SH-SY5Y (cell line): ENCODE data around the gene EPAS1.

Experiments
- GATA2 ChIP-seq: IDR thresholded peaks from 2 replicates; pipeline ENCODE4 v1.6.1; 2011; ENCODE audit warnings: mild to moderate bottlenecking, low read depth, low read length
- GATA3 ChIP-seq: IDR thresholded peaks from 2 replicates; pipeline ENCODE4 v1.6.1; 2011; ENCODE audit warnings: low read depth, mild to moderate bottlenecking, low read length, moderate library complexity

The EPAS1 gene

DNA sequence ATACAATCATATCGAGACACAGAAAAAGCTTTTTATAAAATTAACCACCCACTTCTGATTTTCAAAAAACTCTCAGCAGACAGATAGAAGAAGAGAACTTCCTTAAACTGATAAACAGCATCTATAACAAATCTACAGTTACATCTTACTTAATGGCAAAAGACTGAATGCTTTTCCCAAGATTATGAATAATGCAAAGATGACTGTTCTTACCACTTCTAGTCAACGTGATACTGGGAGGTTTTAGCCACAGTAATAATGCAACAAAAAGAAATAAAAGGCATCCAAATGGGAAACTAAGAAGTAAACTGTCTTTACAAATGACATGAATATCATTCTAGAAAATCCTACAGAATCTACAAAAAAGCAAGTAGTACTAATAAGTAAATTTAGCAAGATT is 124.2 kb downstream of the EPAS1 start:
- TF ChIP-seq GATA3 (no peak), GATA2 (no peak)

DNA sequence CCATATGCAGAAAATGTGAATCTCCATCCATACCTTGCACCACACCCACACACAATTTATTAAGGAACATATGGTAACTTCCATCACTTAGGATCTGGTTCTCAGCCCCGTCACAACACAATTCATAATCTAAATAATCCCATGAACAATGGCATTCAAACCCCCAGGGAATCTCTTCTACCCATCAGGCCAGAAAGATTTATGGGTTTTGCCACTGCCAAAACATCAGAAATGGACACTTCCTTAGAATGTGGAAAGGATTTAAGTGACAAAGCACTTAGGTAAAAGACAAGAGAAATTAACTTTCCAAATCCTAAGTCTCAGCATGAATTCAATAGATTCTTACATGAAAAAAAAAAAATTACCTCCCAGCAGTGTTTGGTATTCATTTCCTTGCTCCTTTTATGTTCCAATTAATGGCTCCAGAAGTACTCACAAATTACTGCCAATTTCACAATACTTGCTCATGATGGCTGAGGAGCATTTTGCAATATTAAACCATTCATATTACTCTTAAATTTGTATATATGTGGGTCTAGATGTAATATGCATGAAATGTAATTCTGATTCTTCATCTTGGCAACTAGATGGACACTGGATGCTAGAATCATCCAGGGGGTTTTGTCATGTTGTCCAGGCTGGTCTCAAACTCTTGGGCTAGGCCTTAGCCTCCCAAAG is 125.6 kb downstream of the EPAS1 start:
- TF ChIP-seq GATA3, result no peak
- TF ChIP-seq GATA2, result no peak

DNA sequence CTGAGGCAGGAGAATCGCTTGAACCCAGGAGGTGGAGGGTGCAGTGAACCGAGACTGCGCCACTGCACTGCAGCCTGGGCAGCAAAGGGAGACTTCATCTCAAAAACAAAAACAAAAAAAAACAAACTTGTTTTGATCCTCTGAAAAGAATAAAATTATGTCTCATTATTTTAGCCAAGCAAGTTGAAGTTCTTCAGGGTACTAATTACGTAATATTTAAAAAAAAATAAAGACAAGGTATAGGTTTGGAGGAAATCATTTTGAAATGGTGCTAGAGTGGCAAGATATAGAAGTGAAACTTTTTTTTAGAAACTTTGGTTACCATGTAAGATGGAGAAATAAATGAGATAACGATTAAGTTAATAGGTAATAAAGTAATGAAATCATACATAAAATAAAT is 127.7 kb downstream of the EPAS1 start:
- TF ChIP-seq GATA2, result no peak
- no peak for TF ChIP-seq GATA3

DNA sequence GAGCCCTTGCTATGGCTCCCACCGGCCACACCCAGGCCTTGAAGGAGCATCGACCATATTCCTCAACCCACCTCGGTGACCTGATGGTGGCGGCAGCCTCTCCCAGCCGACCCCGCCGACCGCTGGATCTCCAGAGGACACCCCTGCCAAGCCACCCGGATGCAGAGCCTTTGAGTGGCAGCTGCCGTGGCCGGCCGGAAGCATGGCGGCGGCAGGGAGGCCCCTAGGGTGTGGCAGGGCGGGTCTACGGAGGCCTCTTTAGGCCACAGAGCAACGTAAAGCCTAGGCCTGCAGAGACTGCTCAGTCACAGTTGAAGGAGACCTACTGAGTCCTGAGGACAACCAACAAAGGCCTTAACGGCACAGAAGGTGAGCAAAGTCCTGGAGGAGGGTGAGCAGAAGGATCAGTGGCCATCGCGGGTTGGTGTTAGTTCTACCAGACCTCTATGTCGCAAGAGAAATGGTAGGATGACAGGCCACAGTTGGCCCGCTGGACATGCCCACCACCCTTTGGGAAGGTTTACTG is 131.8 kb downstream of the EPAS1 start:
- TF ChIP-seq GATA3, result no peak
- TF ChIP-seq GATA2, result no peak

DNA sequence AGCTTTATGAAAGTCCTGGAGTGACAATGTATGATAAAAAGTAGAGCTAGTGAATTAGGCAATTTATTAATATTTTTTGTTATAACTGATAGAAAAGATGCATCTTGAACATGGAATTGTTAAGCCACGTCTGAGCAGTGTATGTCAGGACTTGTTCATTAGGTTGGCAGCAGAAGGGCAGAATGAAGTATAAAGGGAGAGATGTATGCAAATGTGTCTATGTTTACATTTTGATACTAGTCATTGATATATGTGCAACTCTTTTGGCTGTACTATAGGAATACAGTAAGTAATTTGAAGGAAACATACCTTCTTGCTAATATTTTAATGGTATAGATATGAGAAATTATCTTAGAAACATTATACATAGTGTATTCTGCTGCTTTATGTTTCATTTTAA is 133.2 kb downstream of the EPAS1 start:
- TF ChIP-seq GATA2 (no peak), GATA3 (no peak)

DNA sequence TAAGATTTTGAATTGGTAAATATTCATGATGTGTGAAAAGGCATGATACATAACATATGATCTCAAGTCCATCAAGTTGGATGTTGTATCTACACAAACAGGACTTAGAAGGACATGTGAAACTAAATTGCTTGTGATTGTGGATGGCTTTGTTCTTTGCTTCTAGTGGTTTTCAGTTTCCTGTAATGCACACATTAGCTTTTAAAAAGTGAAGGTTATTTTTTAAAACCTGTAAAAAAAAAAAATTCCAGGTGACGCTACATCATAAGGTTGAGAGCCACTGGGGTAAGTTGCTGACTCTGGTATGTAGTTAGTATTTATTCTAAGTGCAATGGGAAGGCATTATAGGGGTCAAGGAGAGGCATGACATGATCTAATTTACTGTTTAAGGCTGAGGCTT is 133.8 kb downstream of the EPAS1 start:
- TF ChIP-seq GATA3, result no peak
- TF ChIP-seq GATA2, result no peak

DNA sequence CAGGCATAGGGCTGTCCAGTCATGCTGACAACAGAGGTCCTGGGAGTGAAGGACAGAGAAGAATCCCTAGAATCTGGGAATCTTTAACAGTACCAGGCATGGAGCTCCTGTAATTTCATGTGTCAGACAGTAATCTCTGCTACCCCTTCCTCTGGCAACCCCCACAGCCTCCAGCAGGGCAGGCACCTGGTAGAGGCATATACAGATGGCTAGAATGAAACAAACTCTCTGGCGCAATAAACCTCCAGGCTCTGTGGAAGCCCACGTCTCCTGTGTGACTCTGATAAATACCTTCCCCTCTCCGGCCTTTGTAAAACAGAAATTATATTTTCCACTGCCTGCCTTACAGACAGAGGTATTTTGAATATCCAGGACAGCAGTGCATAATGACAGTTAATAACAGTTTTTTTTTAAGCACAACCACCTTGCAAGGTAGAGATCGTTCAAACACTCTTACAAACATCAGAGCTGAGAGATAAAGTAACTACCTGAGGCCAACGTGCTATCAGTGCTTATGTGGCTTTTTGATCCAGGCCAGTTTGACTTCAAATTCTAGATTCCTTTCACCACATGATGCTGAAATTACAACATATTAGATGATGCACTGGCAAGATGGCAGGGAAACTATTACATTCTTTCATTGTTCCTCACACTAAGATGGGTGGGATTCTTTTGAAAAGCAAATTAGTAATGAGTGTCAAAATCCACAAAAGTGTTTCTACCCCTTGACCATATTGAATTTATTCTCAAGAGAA is 134.5 kb downstream of the EPAS1 start:
- TF ChIP-seq GATA2, result no peak
- TF ChIP-seq GATA3, result no peak

DNA sequence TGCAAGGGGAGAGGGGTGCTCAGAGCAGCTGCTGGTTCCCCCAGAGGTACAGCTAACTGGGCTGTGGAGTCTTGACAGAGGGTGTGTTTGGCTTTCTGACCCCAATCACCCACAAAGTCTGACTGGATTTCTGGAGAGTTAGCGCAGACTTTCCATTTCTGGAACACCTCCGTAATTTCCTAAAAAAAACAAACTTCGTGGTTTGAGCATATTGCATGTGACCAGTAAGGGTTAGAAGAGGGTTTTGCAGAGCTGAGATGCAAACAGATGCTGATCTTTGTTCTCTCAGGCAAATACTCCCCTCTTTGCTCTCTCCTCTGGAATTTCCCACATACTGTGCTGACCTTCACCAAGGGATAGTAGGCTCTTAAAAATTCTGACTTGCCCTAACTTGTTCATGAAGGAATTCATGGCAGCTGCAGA is 137.7 kb downstream of the EPAS1 start:
- TF ChIP-seq GATA3 (no peak), GATA2 (no peak)

DNA sequence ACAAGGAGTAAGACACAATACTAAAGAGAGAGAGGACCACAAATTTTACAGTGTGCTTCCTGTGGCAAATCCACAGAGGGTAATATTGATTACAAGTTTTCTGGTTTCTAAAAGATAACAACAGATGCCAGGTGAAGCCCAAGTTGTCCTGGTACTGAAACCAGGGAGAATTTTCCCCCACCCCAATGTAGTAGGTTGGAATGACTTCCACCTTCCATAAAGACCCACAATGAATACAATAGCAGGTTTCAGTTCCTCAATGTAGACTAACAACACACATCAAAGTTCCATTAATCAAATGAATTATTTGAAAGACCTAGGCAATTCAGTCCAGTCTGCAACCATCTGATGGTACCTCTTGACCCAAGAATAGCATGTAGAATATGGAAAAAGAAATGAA is 138.1 kb downstream of the EPAS1 start:
- TF ChIP-seq GATA2 (no peak), GATA3 (no peak)

DNA sequence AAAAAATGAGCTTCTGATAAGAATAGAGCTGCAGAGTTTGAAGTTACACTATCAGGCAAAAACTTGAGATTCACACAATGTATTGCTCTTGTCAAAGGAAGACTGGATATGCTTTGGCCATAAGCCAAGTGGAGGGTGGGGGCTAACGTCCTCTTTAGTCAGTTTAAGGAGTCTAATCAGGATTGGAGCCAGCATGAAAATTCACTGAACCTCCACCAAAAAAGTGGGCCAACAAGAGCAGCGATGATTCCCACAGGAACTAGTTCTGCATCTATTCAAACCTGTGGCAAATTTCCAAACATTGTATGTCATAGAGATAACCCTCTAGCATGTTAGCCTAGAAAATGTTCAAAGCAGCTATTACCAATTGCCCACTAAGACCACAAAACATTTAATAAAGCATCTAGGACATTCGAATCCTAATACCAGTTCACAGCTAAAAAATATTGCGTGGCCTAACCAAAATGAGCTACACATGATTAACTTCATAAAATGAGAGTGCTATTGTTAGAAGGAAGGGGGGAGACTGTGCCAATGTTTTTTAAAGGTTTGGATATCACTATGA is 138.7 kb downstream of the EPAS1 start:
- TF ChIP-seq GATA2 (no peak), GATA3 (no peak)
